IMR-90 (cell line): Measurements from ENCODE around the gene FOXF1. TPM values are rescaled to one million over a fixed set of nuclear protein-coding genes. Genes with fewer than 3 reads are reported as not detected.

Experiments used
- ATAC-seq: fragments of 200-7000 bp; cut with Tn5 transposase; 2 replicates; pipeline ENCODE4 v1.9.1; 2020; ENCODE audit warnings: low read depth, mild to moderate bottlenecking, moderate library complexity
- BruUV-seq: library from RNA; stranded (reverse); fragments of 400-500 nt; replicated peaks from 2 replicates; lab custom pipeline; 2021; lab: Mats Ljungman, UMichigan
- CTCF ChIA-PET: fragments of 300-600 bp; formaldehyde crosslinking; extraction: SDS; loops from one replicate; lab custom pipeline; 2021; ENCODE audit warnings: antibody characterized with exemption; lab: Yijun Ruan, JAX
- POLR2A ChIA-PET: fragments of 300-600 bp; sonication (Branson Sonifier 250); formaldehyde crosslinking; loops from one replicate; lab custom pipeline; 2022; ENCODE audit warnings: antibody characterized with exemption; ENCODE audit not compliant: unreplicated experiment; lab: Charles Lee
- DNase-seq: peaks from one replicate; pipeline ENCODE4 v3.0.0; 2013
- H2AFZ ChIP-seq: replicated peaks from 2 replicates; pipeline ENCODE3; 2013; ENCODE audit warnings: low read length, mild to moderate bottlenecking; ENCODE audit not compliant: poor library complexity
- H2AK5ac ChIP-seq: 2 replicates; pipeline ENCODE4 v1.6.1; 2013; ENCODE audit warnings: low read depth, low read length, inconsistent platforms
- H2AK9ac ChIP-seq: replicated peaks from 2 replicates; pipeline ENCODE3; 2013; ENCODE audit warnings: mild to moderate bottlenecking, low read depth, low read length, moderate library complexity; ENCODE audit not compliant: poor library complexity
- H2BK120ac ChIP-seq: 2 replicates; pipeline ENCODE4 v1.6.1; 2013; ENCODE audit warnings: low read depth, low read length, inconsistent platforms
- H2BK15ac ChIP-seq: 3 replicates; pipeline ENCODE4 v1.6.1; 2013; ENCODE audit warnings: low read depth, low read length, inconsistent platforms
- H2BK20ac ChIP-seq: 2 replicates; pipeline ENCODE4 v1.6.1; 2013; ENCODE audit warnings: low read depth, mild to moderate bottlenecking, inconsistent platforms, low read length, moderate library complexity
- H2BK5ac ChIP-seq: 2 replicates; pipeline ENCODE4 v1.6.1; 2013; ENCODE audit warnings: mild to moderate bottlenecking, low read depth, low read length, inconsistent platforms; ENCODE audit not compliant: poor library complexity, severe bottlenecking
- H3K14ac ChIP-seq: replicated peaks from 2 replicates; pipeline ENCODE4 v1.6.1; 2013; ENCODE audit warnings: low read depth, low read length, inconsistent platforms
- H3K18ac ChIP-seq: 2 replicates; pipeline ENCODE4 v1.6.1; 2013; ENCODE audit warnings: low read depth, low read length, control low read depth
- H3K23ac ChIP-seq: 2 replicates; pipeline ENCODE4 v1.6.1; 2013; ENCODE audit warnings: low read depth, low read length, inconsistent platforms
- H3K27ac ChIP-seq: 2 replicates; pipeline ENCODE4 v1.5.1; 2013; ENCODE audit warnings: mild to moderate bottlenecking, control low read depth, low read length; ENCODE audit not compliant: insufficient read depth
- H3K27me3 ChIP-seq: 2 replicates; pipeline ENCODE4 v1.6.1; 2013; ENCODE audit warnings: low read length; ENCODE audit not compliant: control insufficient read depth, insufficient read depth
- H3K36me3 ChIP-seq: 2 replicates; pipeline ENCODE4 v1.6.1; 2013; ENCODE audit warnings: low read length, mixed read lengths; ENCODE audit not compliant: control insufficient read depth, insufficient read depth
- H3K4ac ChIP-seq: 2 replicates; pipeline ENCODE4 v1.6.1; 2013; ENCODE audit warnings: low read depth, low read length, inconsistent platforms
- H3K4me1 ChIP-seq: 2 replicates; pipeline ENCODE4 v1.6.1; 2013; ENCODE audit warnings: low read length, mixed read lengths; ENCODE audit not compliant: control insufficient read depth, insufficient read depth
- H3K4me2 ChIP-seq: 2 replicates; pipeline ENCODE4 v1.6.1; 2013; ENCODE audit warnings: low read depth, mild to moderate bottlenecking, control low read depth, low read length, moderate library complexity
- H3K4me3 ChIP-seq: 2 replicates; pipeline ENCODE4 v1.5.1; 2013; ENCODE audit warnings: low read depth, mild to moderate bottlenecking, control low read depth, low read length, moderate library complexity; ENCODE audit not compliant: insufficient read depth
- H3K56ac ChIP-seq: 2 replicates; pipeline ENCODE4 v1.6.1; 2013; ENCODE audit warnings: low read length, inconsistent platforms; ENCODE audit not compliant: insufficient read depth; ENCODE audit errors: extremely low read depth
- H3K79me1 ChIP-seq, 2 experiments: 2 replicates each; pipeline ENCODE4 v1.6.1; 2013; ENCODE audit warnings: low read length in 2 of 2, inconsistent platforms in 1 of 2, low read depth in 1 of 2
- H3K9ac ChIP-seq: 2 replicates; pipeline ENCODE4 v1.6.1; 2013; ENCODE audit warnings: low read depth, low read length, control low read depth
- H3K9me1 ChIP-seq: 2 replicates; pipeline ENCODE4 v1.6.1; 2013; ENCODE audit warnings: low read length, inconsistent platforms; ENCODE audit not compliant: insufficient read depth
- H3K9me3 ChIP-seq: 2 replicates; pipeline ENCODE4 v1.6.1; 2013; ENCODE audit warnings: low read length; ENCODE audit not compliant: control insufficient read depth, insufficient read depth
- H4K20me1 ChIP-seq: 2 replicates; pipeline ENCODE4 v1.6.1; 2013; ENCODE audit warnings: low read length, inconsistent platforms; ENCODE audit not compliant: insufficient read depth
- H4K5ac ChIP-seq: 2 replicates; pipeline ENCODE4 v1.6.1; 2013; ENCODE audit warnings: mild to moderate bottlenecking, low read depth, low read length, control low read depth
- H4K8ac ChIP-seq, 2 experiments: 2 replicates each; pipeline ENCODE4 v1.6.1; 2013; ENCODE audit warnings: low read depth in 2 of 2, low read length in 2 of 2, control low read depth in 1 of 2, inconsistent platforms in 1 of 2
- H4K91ac ChIP-seq: 2 replicates; pipeline ENCODE4 v1.6.1; 2013; ENCODE audit warnings: low read depth, low read length, inconsistent platforms; ENCODE audit not compliant: insufficient read depth
- BHLHE40 ChIP-seq: fragments of 150-350 bp; IDR thresholded peaks from 2 replicates; pipeline ENCODE4 v1.6.1; 2016; ENCODE audit warnings: mild to moderate bottlenecking, low read depth, low read length
- CEBPB ChIP-seq: IDR thresholded peaks from 2 replicates; pipeline ENCODE4 v1.6.1; 2012; ENCODE audit warnings: low read depth, low read length, improper control_type of control experiment
- CHD1 ChIP-seq: IDR thresholded peaks from 2 replicates; pipeline ENCODE4 v1.6.1; 2012; ENCODE audit warnings: low read depth, low read length, improper control_type of control experiment
- CTCF ChIP-seq: conservative IDR thresholded peaks from 2 replicates; pipeline ENCODE4 v1.5.1; 2012; ENCODE audit warnings: mild to moderate bottlenecking, low read depth, low read length, improper control_type of control experiment
- ELK1 ChIP-seq: fragments of 150-350 bp; IDR thresholded peaks from 2 replicates; pipeline ENCODE4 v1.6.1; 2016; ENCODE audit warnings: low read depth, mild to moderate bottlenecking, low read length, moderate library complexity, borderline replicate concordance
- FOS ChIP-seq: fragments of 150-350 bp; IDR thresholded peaks from 2 replicates; pipeline ENCODE4 v1.6.1; 2016; ENCODE audit warnings: low read depth, low read length
- MAFK ChIP-seq: IDR thresholded peaks from 2 replicates; pipeline ENCODE4 v1.6.1; 2012; ENCODE audit warnings: low read depth, low read length, improper control_type of control experiment
- MXI1 ChIP-seq: IDR thresholded peaks from 2 replicates; pipeline ENCODE4 v1.6.1; 2012; ENCODE audit warnings: low read depth, mild to moderate bottlenecking, low read length, moderate library complexity, borderline replicate concordance
- NFE2L2 ChIP-seq: fragments of 150-350 bp; IDR thresholded peaks from 2 replicates; pipeline ENCODE4 v1.6.1; 2016; ENCODE audit warnings: low read depth, mild to moderate bottlenecking, low read length
- POLR2A ChIP-seq: IDR thresholded peaks from 2 replicates; pipeline ENCODE4 v1.6.1; 2012; ENCODE audit warnings: mild to moderate bottlenecking, low read depth, low read length
- RCOR1 ChIP-seq: IDR thresholded peaks from 2 replicates; pipeline ENCODE4 v1.6.1; 2012; ENCODE audit warnings: mild to moderate bottlenecking, low read length, improper control_type of control experiment; ENCODE audit not compliant: insufficient replicate concordance
- RFX5 ChIP-seq: IDR thresholded peaks from 2 replicates; pipeline ENCODE4 v1.8.0; 2012; ENCODE audit warnings: low read depth, mild to moderate bottlenecking, low read length, moderate library complexity
- SMC3 ChIP-seq: fragments of 150-350 bp; IDR thresholded peaks from 2 replicates; pipeline ENCODE4 v1.6.1; 2016; ENCODE audit warnings: low read depth, mild to moderate bottlenecking, antibody characterized with exemption, low read length, moderate library complexity
- WGBS, 2 experiments: methylation state at CpG; one replicate each; pipeline versions ENCODE4 v1.1.5 to v1.1.7; 2013; ENCODE audit warnings: missing lambda C conversion rate in 2 of 2; ENCODE audit not compliant: insufficient read length in 1 of 2; ENCODE audit errors: extremely low coverage in 2 of 2; 5-methylcytosine and 5-hydroxymethylcytosine counted together
- dilution Hi-C: fragments of 300-500 bp; cut with HindIII; formaldehyde crosslinking; loops from one replicate; pipeline ENCODE4 v1.14.3; 2018; ENCODE audit warnings: low sequenced_read_pairs; ENCODE audit not compliant: unreplicated experiment
- in situ Hi-C: fragments of 300-500 bp; cut with MboI; formaldehyde crosslinking; loops from 3 replicates; pipeline ENCODE4 v1.14.3; 2019; ENCODE audit warnings: low sequenced_read_pairs, inconsistent platforms, mixed read lengths
- intact Hi-C: fragments of 100-400 bp; cut with micrococcal nuclease; formaldehyde crosslinking; loops from 2 replicates; pipeline ENCODE4 v1.10.0; 2022
- polyA plus RNA-seq, 3 experiments: library from polyadenylated mRNA; depleted of rRNA; stranded (reverse); fragments of >200 nt; gene quantifications; 2 replicates each; pipeline ENCODE4 v1.2.3, GENCODE V29; 2012; ENCODE audit warnings: low replicate concordance in 1 of 3
- total RNA-seq: library from RNA; depleted of rRNA; stranded (reverse); fragments of >200 nt; gene quantifications from 2 replicates; pipeline ENCODE4 v1.2.3, GENCODE V29; 2012
- TF ChIP-seq, protein P1 (sequence below): fragments of 150-350 bp; IDR thresholded peaks from 2 replicates; pipeline ENCODE4 v1.6.1; 2017; ENCODE audit warnings: mild to moderate bottlenecking, antibody characterized with exemption, low read length, low read depth

The FOXF1 gene
- total and polyA plus RNA-seq, 2 of the 4 experiments (the other 2 are of a cell fraction): 2.7 to 33.0 TPM

DNA sequence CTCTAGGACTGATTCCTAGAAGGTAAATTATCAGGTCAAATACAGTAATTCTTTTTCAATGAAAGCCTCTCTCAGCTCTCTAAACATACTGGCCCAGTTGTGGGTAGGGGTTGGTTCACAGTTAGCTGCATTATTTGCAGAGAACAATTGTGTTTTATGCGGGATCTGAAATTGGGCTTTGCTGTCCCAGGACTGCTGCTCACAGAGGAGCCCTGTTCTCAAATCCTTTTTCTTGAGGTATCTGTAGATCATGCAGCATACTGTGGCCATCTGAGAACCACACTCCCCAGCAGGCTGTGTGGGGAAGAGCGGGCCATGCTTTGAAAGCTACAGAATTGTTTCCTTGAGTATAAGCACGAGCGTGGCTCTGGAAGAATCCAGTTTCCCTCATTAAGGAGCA, 27.2 kb downstream of the FOXF1 start:
- Histone ChIP-seq H3K18ac (no peak overlapping the region), H3K23ac (no peak overlapping the region), H2AK9ac (no peak overlapping the region), H3K4ac (no peak overlapping the region), H3K14ac (no peak overlapping the region), H3K4me2 (no peak overlapping the region), H3K9me3 (no peaks in the 10 kb centered on the region), H3K79me1 (no peaks in the 10 kb centered on the region), H2AFZ (no peak overlapping the region), H3K4me3 (no peak overlapping the region), H3K9me1 (no peaks in the 10 kb centered on the region), H3K36me3 (peaks cover 44% of the 10 kb centered on the region), H4K20me1 (no peaks in the 10 kb centered on the region), H3K27ac (no peak overlapping the region), H3K4me1 (no peaks in the 10 kb centered on the region), H3K27me3 (no peaks in the 10 kb centered on the region), H4K5ac (no peak overlapping the region), H3K9ac (no peak overlapping the region), H2BK20ac (no peak overlapping the region), H4K91ac (no peak overlapping the region), H2BK5ac (no peak overlapping the region), H4K8ac (no peak overlapping the region), H2AK5ac (no peak overlapping the region), H3K56ac (no peak overlapping the region), H2BK15ac (no peak overlapping the region), H2BK120ac (no peak overlapping the region)
- dilution Hi-C loops: no loop called here
- BruUV-seq: no TSS peak
- DNase-seq: no peak
- no CpG with 5 or more reads among the region's 4 CpGs for WGBS, 2 experiments
- TF ChIP-seq SMC3 (no peak), POLR2A (no peak), CHD1 (no peak), RFX5 (no peak), MAFK (no peak), CTCF (no peak), ELK1 (no peak), FOS (no peak), CEBPB (no peak), NFE2L2 (no peak), BHLHE40 (no peak), RCOR1 (no peak), MXI1 (no peak)
- TF ChIP-seq, protein P1, sequence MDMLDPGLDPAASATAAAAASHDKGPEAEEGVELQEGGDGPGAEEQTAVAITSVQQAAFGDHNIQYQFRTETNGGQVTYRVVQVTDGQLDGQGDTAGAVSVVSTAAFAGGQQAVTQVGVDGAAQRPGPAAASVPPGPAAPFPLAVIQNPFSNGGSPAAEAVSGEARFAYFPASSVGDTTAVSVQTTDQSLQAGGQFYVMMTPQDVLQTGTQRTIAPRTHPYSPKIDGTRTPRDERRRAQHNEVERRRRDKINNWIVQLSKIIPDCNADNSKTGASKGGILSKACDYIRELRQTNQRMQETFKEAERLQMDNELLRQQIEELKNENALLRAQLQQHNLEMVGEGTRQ: no peak
- in situ Hi-C loops: no loop called here
- ATAC-seq: no peak
- intact Hi-C loops: no loop called here
- ChIA-PET CTCF (no interaction called here), POLR2A (no interaction called here)
